GM18511 (cell line): ENCODE results near the gene NAXE.
"Not testable (repeated sequence)": the region's sequence is repeated elsewhere in the genome, so short reads cannot be mapped to it uniquely, and the experiment has no call there.

Experiments
- ATAC-seq: cut with Tn5 transposase; IDR thresholded peaks from one replicate; pipeline ENCODE4 v1.9.1; 2021; ENCODE audit warnings: mild to moderate bottlenecking, moderate library complexity; ENCODE audit not compliant: unreplicated experiment

The NAXE gene

GRCh38 chr1:156592158-156592909 lies 758 bp downstream of the NAXE start:
- no peak for ATAC-seq

DNA sequence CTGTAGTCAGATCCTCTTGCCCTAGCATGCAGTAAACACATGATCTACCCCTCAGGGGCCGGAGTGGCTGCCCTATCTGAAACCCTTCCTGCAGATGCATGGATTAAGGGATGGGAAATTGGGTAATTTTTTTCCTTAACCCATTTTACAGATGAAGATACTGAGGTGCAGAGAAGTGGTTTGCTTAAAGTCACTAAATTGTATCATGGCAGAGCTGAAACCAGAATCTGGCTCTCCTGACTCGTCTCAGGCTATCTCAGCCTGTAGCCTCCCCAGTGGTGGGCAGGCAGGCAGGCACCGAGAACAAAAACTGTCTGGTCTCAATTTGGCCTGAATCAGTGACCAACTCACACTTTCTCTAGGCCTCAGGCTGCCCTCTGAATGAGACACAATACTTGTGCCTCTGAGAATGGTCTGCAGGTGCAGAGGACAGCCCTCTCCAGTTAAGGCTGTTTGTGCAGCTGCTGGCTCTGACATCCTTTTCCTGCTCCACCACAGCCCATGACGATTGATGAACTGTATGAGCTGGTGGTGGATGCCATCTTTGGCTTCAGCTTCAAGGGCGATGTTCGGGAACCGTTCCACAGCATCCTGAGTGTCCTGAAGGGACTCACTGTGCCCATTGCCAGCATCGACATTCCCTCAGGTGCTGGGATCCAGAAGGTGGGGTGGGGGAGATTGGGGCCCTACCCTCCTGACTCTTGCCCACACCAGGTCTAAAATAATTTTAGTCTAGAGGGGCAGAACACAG lies 1.5 kb downstream of the NAXE start:
- no peak for ATAC-seq

DNA sequence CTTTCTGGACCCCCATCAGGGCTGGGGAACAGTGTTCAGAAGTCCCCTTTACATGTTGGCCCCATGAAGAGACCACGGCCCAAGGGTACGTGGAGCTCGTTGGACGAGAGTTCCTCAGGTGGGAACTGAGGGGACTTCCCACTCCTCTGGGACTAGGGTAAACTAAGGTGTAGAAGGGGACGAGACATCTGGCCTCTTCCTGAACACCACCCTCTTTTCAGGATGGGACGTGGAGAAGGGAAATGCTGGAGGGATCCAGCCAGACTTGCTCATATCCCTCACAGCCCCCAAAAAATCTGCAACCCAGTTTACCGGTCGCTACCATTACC lies 2.0 kb downstream of the NAXE start:
- no peak for ATAC-seq

- ATAC-seq: no peak
Observed at GRCh38 chr1:156594190-156594589, 2.6 kb downstream of the NAXE start.

- no peak for ATAC-seq
Observed at GRCh38 chr1:156595016-156595415, 3.4 kb downstream of the NAXE start.

DNA sequence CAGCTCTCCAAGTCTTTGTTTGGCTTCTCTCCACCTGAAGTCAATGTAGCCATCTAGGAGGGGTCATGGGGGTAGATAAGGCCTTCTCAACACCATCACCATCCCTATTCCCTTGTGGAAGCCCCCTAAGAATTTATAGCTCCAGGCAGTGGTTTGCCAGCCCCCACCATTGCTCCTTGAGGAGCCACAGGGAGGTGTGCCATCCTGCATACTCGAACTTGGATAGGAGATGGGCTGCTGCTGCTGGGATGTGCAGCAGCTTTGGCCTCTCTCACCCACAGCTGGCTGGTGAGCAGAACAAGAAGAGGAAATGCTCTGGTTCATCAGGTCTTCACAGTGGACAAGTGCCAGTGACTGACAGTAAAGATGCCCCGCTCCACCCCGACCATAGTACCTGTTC lies 4.8 kb downstream of the NAXE start:
- ATAC-seq: no peak

DNA sequence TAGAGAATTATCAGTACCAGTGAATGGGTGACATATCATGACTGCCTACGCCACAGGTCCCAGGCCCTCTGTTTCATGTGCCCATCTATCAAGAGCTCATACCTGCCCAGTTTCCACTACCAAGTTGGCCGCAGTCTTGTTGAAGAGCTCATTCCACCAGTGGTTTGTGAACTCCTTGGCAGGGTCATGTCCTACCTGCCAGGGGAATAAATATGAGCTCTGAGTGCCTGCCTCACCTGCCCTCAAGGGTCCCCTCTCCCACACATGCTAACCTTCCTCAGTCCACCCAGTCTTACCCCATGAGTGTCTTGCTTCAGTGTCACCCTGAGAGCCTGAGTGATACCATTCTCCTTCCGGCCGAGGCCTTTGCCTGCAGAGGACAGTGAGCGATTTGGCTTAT lies 6.5 kb downstream of the NAXE start:
- no peak for ATAC-seq

- no peak for ATAC-seq
Observed at GRCh38 chr1:156598731-156599432, 7.3 kb downstream of the NAXE start.

GRCh38 chr1:156599811-156600210 lies 8.2 kb downstream of the NAXE start:
- peak; percentile 47 for ATAC-seq

GRCh38 chr1:156600733-156601121 lies 9.2 kb downstream of the NAXE start:
- no peak for ATAC-seq

- peak; percentile 76 for ATAC-seq
Observed at GRCh38 chr1:156601122-156601830, 9.7 kb downstream of the NAXE start, which contains the start of gene GPATCH4. GPATCH4 (minus strand) TSS chr1:156601479.

GRCh38 chr1:156601892-156602291 lies 10.3 kb downstream of the NAXE start:
- peak; percentile 27 for ATAC-seq

GRCh38 chr1:156602557-156602993 lies 11.0 kb downstream of the NAXE start:
- no peak for ATAC-seq

- ATAC-seq: not testable (repeated sequence)
Observed at GRCh38 chr1:156607344-156607743, 15.8 kb downstream of the NAXE start.

- ATAC-seq: no peak
Observed at GRCh38 chr1:156608036-156608674, 16.6 kb downstream of the NAXE start.

GRCh38 chr1:156608981-156609380 lies 17.4 kb downstream of the NAXE start:
- no peak for ATAC-seq

DNA sequence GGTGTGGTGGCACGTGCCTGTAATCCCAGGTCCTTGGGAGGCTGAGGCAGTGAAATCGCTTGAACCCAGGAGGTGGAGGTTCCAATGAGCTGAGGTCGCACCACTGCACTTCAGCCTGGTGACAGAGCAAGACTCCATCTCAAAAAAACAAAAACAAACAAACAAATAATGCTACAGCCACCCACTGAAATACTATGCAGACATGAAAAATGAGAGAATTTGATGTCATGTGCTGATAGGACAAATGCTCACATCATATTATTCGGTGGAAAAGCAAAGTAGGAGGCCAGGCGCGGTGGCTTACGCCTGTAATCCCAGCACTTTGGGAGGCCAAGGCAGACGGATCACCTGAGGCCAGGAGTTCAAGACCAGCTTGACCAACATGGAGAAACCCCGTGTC lies 18.5 kb downstream of the NAXE start:
- ATAC-seq: not testable (repeated sequence)

DNA sequence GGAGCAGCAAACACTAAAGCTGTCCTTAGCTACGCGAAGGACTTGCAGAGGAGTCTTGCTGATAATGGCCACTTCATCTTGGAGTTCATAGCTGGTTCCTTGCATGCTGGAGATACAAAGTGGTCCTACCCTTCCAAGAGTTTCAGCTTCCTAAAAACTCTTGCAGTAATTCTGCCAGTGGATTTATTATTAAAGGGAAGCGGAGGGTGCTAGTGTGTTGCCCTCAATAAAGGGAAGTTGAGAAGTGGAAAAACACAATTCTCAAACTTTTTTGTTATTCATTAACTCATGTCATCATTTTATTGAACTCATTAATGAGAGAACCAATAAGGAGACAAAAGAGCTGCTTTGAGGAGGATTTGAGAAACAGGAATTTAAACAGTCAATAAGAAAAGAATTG lies 21.1 kb downstream of the NAXE start:
- no peak for ATAC-seq

DNA sequence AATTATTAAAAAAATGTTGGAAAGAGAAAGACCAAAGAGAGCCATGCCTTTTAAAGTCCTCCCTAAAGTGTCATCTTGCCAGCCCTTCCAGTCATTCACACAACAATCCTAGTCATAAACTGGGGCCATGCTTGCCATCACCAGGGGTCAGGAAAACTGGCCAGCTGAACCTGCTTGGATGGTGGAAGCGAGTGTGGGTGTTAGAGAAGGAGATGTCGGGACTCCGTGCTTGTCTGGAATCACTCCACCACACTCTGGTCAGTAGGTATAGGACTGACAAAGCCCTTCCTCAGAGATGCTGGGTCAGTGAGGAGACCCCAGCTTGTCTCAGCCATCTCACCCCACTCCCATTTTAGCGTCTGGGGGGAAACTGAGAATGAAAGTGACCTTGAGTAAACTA lies 24.4 kb downstream of the NAXE start:
- no peak for ATAC-seq

GRCh38 chr1:156616463-156616862 lies 24.9 kb downstream of the NAXE start:
- ATAC-seq: no peak
